Measurements from ENCODE around the gene MYOZ1.

Gene MYOZ1

DNA sequence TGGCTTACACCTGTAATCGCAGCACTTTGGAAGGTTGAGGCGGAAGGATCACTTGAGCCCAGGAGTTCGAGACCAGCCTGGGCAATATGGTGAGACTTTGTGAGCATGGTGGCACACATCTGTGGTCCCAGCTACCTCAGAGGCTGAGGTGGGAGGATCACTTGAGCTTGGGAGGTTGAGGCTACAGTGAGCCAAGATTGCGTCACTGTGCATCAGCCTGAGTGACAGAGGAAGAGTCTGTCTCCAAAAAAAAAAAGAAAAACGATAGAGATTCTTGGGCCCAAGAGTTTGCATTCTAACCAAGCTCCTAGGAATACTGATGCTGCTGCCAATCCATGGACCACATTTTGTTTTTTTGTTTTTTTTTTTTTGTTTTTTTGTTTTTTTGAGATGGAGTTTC is 12.1 kb downstream of the MYOZ1 start:
- TF ChIP-seq, protein P1, sequence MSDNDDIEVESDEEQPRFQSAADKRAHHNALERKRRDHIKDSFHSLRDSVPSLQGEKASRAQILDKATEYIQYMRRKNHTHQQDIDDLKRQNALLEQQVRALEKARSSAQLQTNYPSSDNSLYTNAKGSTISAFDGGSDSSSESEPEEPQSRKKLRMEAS (IDR thresholded peaks at IDR 0.05; ENCODE audit: low read depth, low read length), result no peak
- TF ChIP-seq, protein P2, sequence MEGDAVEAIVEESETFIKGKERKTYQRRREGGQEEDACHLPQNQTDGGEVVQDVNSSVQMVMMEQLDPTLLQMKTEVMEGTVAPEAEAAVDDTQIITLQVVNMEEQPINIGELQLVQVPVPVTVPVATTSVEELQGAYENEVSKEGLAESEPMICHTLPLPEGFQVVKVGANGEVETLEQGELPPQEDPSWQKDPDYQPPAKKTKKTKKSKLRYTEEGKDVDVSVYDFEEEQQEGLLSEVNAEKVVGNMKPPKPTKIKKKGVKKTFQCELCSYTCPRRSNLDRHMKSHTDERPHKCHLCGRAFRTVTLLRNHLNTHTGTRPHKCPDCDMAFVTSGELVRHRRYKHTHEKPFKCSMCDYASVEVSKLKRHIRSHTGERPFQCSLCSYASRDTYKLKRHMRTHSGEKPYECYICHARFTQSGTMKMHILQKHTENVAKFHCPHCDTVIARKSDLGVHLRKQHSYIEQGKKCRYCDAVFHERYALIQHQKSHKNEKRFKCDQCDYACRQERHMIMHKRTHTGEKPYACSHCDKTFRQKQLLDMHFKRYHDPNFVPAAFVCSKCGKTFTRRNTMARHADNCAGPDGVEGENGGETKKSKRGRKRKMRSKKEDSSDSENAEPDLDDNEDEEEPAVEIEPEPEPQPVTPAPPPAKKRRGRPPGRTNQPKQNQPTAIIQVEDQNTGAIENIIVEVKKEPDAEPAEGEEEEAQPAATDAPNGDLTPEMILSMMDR (IDR thresholded peaks at IDR 0.05; ENCODE audit: low read depth, low read length), result no peak
- TF ChIP-seq MYC (IDR thresholded peaks at IDR 0.05; ENCODE audit: low read depth, low read length), result no peak
- no peak overlapping the region for H3K4me3 ChIP-seq (ENCODE audit: low read depth, low read length)
- no peak for DNase-seq (ENCODE audit: low read depth)

DNA sequence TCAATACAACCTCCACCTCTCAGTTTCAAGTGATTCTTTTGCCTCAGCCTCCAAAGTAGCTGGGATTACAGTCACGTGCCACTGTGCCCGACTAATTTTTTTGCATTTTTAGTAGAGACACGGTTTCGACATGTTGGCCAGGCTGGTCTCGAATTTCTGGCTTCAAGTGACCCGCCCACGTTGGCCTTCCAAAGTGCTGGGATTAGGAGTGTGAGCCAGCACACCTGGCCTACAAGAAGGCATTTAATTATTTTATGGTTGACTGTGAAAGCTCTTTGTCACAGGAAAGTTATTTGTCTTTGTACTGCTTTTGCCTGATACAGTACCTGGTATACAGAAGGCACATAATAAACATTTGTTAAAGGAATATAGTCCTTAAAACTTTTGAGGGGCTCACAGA is 12.9 kb downstream of the MYOZ1 start:
- H3K4me3 ChIP-seq (ENCODE audit: low read depth, low read length), result no peak overlapping the region
- DNase-seq (ENCODE audit: low read depth), result no peak
- TF ChIP-seq, protein P1 (IDR thresholded peaks at IDR 0.05; ENCODE audit: low read depth, low read length), result no peak
- TF ChIP-seq MYC (IDR thresholded peaks at IDR 0.05; ENCODE audit: low read depth, low read length) (no peak), POLR2A (IDR thresholded peaks at IDR 0.05; ENCODE audit: extremely low read depth, insufficient read length) (no peak)
- TF ChIP-seq, protein P2 (IDR thresholded peaks at IDR 0.05; ENCODE audit: low read depth, low read length), result no peak

DNA sequence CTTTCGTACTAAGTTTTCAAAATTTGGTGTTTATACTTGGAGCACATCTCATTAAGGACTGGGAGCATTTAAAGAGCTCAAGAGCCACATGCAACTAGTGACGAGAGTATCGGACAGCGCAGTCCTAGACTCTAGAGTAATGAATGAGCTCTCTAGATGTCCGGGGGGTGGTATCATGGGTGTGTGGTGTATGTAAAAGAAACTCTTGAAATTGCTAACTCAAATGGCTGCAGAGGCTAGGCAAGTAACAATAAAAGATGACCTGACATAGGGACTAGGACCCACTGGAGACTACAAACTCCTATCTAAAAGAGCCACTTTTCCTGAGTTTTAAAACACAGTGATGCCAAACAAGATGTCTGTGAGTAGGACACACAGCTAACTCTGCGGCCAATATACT is 14.0 kb downstream of the MYOZ1 start:
- no peak for DNase-seq (ENCODE audit: low read depth)
- peak overlapping the region; percentile 100 for H3K4me3 ChIP-seq (ENCODE audit: low read depth, low read length)
- TF ChIP-seq MYC (IDR thresholded peaks at IDR 0.05; ENCODE audit: low read depth, low read length), result no peak
- TF ChIP-seq, protein P2 (IDR thresholded peaks at IDR 0.05; ENCODE audit: low read depth, low read length), result no peak

DNA sequence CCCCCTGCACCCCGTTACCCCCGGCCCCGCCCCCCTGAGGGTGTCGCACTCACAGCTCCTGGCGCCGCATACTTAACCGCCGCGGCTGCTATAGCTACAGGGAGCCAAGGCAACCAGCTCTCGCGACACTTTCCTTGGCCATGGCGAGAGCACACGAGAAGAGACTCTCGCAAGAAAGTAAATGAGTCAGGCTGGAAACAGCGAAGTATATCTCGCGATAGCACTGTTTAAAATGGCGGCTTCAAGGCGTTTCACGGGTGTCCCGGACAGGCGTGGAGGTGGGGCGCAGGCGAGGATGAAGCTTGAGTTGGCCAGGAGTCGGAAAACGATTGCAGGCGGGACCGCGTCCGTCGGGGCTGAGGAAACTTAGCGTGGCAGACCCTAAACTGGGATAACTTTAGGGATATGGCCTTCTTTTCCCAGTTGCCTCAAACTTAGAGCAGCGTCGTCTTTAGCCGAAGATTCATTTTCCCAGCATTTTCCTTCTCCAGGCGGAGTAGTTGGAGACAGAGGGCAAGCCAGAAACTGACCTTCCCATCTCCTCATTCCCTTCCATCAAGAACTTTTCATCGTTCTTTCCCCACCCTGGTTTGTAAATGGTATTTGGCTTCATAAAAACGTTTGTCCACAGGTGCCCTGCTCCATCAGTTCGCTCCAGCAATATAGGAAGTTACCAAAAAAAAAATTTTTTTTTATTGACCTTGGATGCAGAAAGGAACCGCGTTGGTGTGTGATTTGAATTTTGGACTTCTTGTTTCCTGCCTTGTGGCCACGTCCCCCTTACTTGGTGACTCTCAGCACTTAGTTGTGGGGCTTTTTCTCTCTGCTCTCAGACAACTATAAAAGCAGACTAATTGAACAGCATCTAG is 15.2 kb downstream of the MYOZ1 start:
- TF ChIP-seq, protein P2 (IDR thresholded peaks at IDR 0.05; ENCODE audit: low read depth, low read length), result no peak
- TF ChIP-seq POLR2A (IDR thresholded peaks at IDR 0.05; ENCODE audit: extremely low read depth, insufficient read length), result peak; percentile 96
- TF ChIP-seq MYC (IDR thresholded peaks at IDR 0.05; ENCODE audit: low read depth, low read length), result peak; percentile 85
- TF ChIP-seq, protein P1 (IDR thresholded peaks at IDR 0.05; ENCODE audit: low read depth, low read length), result peak; percentile 78; the same call in 1 of the 2 replicates
- H3K4me3 ChIP-seq (ENCODE audit: low read depth, low read length), result peak overlapping the region; percentile 100
- DNase-seq (ENCODE audit: low read depth), result peak; percentile 99

DNA sequence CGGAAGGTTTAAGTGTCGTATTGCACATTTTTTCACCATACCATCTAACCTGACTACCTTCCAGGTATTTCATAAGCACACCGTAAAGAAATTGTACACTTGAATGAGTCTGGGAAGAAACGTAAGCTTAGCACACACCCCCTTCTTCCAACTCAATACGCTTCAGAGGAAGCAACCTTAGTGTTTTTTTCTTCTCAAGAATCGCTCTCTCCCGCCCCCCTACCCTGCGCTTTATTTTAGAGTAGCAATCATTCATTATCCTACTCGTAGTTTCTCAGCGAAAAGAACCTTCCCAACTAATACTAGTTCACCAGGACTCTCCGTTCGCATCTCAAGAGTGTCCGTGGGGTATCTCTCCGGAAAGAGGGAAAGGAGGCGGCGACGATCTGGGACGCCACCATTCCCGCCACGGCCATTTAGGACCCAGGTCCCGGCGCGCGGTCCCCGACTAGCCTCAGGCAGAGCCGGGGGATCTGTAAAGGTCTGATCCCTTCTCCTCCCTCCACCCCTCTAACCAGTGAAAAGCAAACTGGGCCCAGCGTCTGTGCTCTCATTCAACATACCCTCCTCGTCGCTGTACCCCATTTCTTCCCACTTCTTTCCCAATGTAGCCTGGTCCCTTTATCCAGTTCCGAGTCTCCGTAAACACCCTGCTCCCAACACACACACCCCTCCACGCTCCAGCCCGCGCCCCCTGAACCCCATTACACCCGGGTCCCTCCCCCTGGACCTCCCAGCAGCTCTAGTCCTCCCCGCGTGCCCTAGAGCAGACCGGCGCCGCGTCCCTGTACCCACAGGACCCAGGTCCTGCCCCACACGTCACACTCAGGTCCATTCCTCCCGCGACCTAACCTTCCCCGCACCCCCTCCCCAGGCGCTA is 16.0 kb downstream of the MYOZ1 start:
- peak; percentile 76 for DNase-seq (ENCODE audit: low read depth)
- no peak for TF ChIP-seq POLR2A (IDR thresholded peaks at IDR 0.05; ENCODE audit: extremely low read depth, insufficient read length)
- TF ChIP-seq, protein P2 (IDR thresholded peaks at IDR 0.05; ENCODE audit: low read depth, low read length), result no peak
- TF ChIP-seq, protein P1 (IDR thresholded peaks at IDR 0.05; ENCODE audit: low read depth, low read length), result 0 out of 2 replicates have a peak, but pooled peaks have one; percentile 33
- TF ChIP-seq MYC (IDR thresholded peaks at IDR 0.05; ENCODE audit: low read depth, low read length), result no peak; the same call in none of the 2 replicates
- peak overlapping the region; percentile 100 for H3K4me3 ChIP-seq (ENCODE audit: low read depth, low read length)

Data from NB4 (cell line).